Sigmoid colon (tissue), 4 donors: ENCODE measurements around the gene AASS.

ENCODE experiments used
- CTCF ChIP-seq, 4 experiments: fragments of 450-650 bp in 3 of 4; fragments of 200-600 bp in 1 of 4; IDR thresholded peaks; one replicate each; pipeline ENCODE4 v1.5.1; 2016 to 2019; ENCODE audit warnings: antibody characterized with exemption in 4 of 4, mild to moderate bottlenecking in 3 of 4, moderate library complexity in 2 of 4
- EP300 ChIP-seq, 4 donors: sonication (generic); formaldehyde crosslinking; IDR thresholded peaks; one replicate each; pipeline ENCODE4 v1.6.1; 2017; ENCODE audit warnings: antibody characterized with exemption in 4 of 4
- POLR2A ChIP-seq, 2 donors: fragments of 450-650 bp; IDR thresholded peaks; one replicate each; pipeline ENCODE4 v1.6.1; 2016; ENCODE audit warnings: antibody characterized with exemption in 2 of 2, mild to moderate bottlenecking in 2 of 2, moderate library complexity in 2 of 2
- POLR2AphosphoS5 ChIP-seq, 4 donors: sonication (generic); formaldehyde crosslinking; IDR thresholded peaks; one replicate each; pipeline ENCODE4 v1.6.1; 2017; ENCODE audit warnings: antibody characterized with exemption in 4 of 4

GRCh38 chr7:122133477-122133876, 10.6 kb downstream of the AASS start:
- no peak for TF ChIP-seq POLR2AphosphoS5 (IDR thresholded peaks at IDR 0.05)
- no peak for TF ChIP-seq POLR2A (IDR thresholded peaks at IDR 0.05)
- TF ChIP-seq CTCF (IDR thresholded peaks at IDR 0.05) = no peak
- TF ChIP-seq EP300 (IDR thresholded peaks at IDR 0.05) = no peak
